ENCODE measurements around the gene C3orf52. TPM values are rescaled to one million over a fixed set of nuclear protein-coding genes. Genes with fewer than 3 reads are reported as not detected.
A peak's percentile ranks its signal among the peaks of the same experiment; 100 is the strongest.

C3orf52 gene
- total RNA-seq, 1 experiment from 2014 or later, result 14.3 TPM

DNA sequence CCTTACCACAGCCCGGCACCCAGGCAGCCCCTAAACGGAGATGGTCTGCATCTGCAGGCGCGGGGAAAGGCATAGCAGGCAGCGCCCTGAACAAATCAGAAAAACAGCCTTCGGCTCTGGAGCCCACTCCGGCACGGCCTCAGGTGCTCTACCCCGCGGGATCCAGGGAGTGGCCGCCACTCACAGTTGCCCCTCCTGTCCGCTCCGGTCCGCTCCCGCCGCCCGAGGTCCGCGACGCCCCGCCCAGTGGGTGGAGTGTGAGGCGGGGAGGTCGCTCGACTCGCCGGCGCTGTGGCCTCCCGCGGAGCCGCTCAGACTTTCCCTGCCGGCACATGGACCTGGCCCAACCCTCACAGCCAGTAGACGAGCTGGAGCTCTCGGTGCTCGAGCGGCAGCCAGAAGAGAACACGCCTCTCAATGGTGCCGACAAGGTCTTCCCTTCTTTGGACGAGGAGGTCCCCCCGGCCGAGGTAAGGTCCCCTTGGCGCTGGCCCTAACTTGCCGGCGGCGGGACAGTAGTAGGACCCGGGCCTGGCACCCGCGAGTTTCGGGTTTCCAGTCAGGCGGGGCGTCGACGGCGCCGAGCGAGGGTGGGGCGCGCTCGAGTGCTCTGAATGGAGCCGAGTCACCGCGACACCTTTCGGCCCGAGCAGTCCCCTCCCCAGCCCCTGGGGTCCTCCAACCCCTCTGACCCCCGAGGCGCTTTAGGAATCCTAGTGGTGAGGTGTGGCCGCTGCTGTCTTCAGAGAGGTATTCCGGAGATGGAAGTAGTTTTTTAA, at the start of gene C3orf52 (continued):
- TF ChIP-seq CBFB (CRISPR knock-in tag; IDR thresholded peaks at IDR 0.05; ENCODE audit: low read depth), result 0 out of 2 replicates have a peak, but pooled peaks have one; percentile 74
- no peak for TF ChIP-seq ZNF425 (CRISPR knock-in tag; conservative IDR thresholded peaks at IDR 0.05)
- peak; percentile 93 for TF ChIP-seq FOXP4 (CRISPR knock-in tag; IDR thresholded peaks at IDR 0.05)
- TF ChIP-seq, protein P1, sequence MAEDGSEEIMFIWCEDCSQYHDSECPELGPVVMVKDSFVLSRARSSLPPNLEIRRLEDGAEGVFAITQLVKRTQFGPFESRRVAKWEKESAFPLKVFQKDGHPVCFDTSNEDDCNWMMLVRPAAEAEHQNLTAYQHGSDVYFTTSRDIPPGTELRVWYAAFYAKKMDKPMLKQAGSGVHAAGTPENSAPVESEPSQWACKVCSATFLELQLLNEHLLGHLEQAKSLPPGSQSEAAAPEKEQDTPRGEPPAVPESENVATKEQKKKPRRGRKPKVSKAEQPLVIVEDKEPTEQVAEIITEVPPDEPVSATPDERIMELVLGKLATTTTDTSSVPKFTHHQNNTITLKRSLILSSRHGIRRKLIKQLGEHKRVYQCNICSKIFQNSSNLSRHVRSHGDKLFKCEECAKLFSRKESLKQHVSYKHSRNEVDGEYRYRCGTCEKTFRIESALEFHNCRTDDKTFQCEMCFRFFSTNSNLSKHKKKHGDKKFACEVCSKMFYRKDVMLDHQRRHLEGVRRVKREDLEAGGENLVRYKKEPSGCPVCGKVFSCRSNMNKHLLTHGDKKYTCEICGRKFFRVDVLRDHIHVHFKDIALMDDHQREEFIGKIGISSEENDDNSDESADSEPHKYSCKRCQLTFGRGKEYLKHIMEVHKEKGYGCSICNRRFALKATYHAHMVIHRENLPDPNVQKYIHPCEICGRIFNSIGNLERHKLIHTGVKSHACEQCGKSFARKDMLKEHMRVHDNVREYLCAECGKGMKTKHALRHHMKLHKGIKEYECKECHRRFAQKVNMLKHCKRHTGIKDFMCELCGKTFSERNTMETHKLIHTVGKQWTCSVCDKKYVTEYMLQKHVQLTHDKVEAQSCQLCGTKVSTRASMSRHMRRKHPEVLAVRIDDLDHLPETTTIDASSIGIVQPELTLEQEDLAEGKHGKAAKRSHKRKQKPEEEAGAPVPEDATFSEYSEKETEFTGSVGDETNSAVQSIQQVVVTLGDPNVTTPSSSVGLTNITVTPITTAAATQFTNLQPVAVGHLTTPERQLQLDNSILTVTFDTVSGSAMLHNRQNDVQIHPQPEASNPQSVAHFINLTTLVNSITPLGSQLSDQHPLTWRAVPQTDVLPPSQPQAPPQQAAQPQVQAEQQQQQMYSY (CRISPR knock-in tag; IDR thresholded peaks at IDR 0.05), result no peak
- no peak for TF ChIP-seq SOX15 (CRISPR knock-in tag; IDR thresholded peaks at IDR 0.05)
- peak; percentile 87 for TF ChIP-seq CREM (CRISPR knock-in tag; IDR thresholded peaks at IDR 0.05)
- peak; percentile 83 for TF ChIP-seq FOXP1 (CRISPR knock-in tag; IDR thresholded peaks at IDR 0.05; ENCODE audit: borderline replicate concordance)
- TF ChIP-seq NFYB (CRISPR knock-in tag; conservative IDR thresholded peaks at IDR 0.05; ENCODE audit: low read depth), result no peak
- TF ChIP-seq NFATC4 (CRISPR knock-in tag; IDR thresholded peaks at IDR 0.05), result no peak
- 0 out of 2 replicates have a peak, but pooled peaks have one; percentile 24 for TF ChIP-seq ZNF317 (CRISPR knock-in tag; IDR thresholded peaks at IDR 0.05; ENCODE audit: borderline replicate concordance, low read depth)
- no peak; the same call in 1 of the 2 replicates for TF ChIP-seq RELA (CRISPR knock-in tag; IDR thresholded peaks at IDR 0.05; ENCODE audit: borderline replicate concordance)
- 0 out of 2 replicates have a peak, but pooled peaks have one; percentile 60 for TF ChIP-seq MYBL2 (CRISPR knock-in tag; IDR thresholded peaks at IDR 0.05)
- no peak for TF ChIP-seq ZNF416 (CRISPR knock-in tag; IDR thresholded peaks at IDR 0.05)
- TF ChIP-seq HMGA2 (CRISPR knock-in tag; IDR thresholded peaks at IDR 0.05), result no peak
- no peak for TF ChIP-seq ZBTB21 (CRISPR knock-in tag; IDR thresholded peaks at IDR 0.05; ENCODE audit: borderline replicate concordance)
- no peak for TF ChIP-seq CDX4 (CRISPR knock-in tag; IDR thresholded peaks at IDR 0.05; ENCODE audit: borderline replicate concordance)
- TF ChIP-seq TCF7 (CRISPR knock-in tag; IDR thresholded peaks at IDR 0.05; ENCODE audit: low read depth), result no peak
- TF ChIP-seq NR3C1 (CRISPR knock-in tag; conservative IDR thresholded peaks at IDR 0.05; ENCODE audit: low read depth), result no peak
- 0 out of 2 replicates have a peak, but pooled peaks have one; percentile 50 for TF ChIP-seq ARID4B (CRISPR knock-in tag; IDR thresholded peaks at IDR 0.05; ENCODE audit: borderline replicate concordance)
- TF ChIP-seq ATF3 (CRISPR knock-in tag; conservative IDR thresholded peaks at IDR 0.05), result no peak
- TF ChIP-seq IRF2 (CRISPR knock-in tag; IDR thresholded peaks at IDR 0.05; ENCODE audit: borderline replicate concordance, low read depth), result no peak
- no peak for TF ChIP-seq MXD4 (CRISPR knock-in tag; IDR thresholded peaks at IDR 0.05; ENCODE audit: borderline replicate concordance)
- TF ChIP-seq, protein P2, sequence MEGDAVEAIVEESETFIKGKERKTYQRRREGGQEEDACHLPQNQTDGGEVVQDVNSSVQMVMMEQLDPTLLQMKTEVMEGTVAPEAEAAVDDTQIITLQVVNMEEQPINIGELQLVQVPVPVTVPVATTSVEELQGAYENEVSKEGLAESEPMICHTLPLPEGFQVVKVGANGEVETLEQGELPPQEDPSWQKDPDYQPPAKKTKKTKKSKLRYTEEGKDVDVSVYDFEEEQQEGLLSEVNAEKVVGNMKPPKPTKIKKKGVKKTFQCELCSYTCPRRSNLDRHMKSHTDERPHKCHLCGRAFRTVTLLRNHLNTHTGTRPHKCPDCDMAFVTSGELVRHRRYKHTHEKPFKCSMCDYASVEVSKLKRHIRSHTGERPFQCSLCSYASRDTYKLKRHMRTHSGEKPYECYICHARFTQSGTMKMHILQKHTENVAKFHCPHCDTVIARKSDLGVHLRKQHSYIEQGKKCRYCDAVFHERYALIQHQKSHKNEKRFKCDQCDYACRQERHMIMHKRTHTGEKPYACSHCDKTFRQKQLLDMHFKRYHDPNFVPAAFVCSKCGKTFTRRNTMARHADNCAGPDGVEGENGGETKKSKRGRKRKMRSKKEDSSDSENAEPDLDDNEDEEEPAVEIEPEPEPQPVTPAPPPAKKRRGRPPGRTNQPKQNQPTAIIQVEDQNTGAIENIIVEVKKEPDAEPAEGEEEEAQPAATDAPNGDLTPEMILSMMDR (IDR thresholded peaks at IDR 0.05), result no peak

All from WTC11 (cell line).